GF-D8 (cell line): ENCODE measurements around the gene CRACDL.

Experiments
- DNase-seq: peaks from one replicate; lab custom pipeline; 2025; lab: John Stamatoyannopoulos, UW

CRACDL gene

DNA sequence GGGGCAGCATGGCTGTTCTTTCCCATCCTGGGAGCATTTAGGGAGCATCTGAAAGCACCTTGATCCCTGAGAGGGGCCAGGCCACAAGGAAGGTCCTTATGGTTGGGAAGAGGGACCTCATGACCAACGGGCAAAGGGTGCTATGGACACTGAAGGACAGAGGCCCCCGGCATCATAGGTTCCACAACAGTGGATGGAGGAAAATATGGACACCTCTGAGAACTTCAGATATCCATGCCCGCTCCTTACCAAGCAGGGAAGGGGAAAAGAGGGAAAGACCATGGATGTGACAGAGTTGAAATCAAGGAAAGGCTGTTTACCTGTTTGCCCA is 111.0 kb downstream of the CRACDL start:
- DNase-seq: no peak

- DNase-seq: peak; percentile 68
Observed at GRCh38 chr2:98824256-98825019, 111.6 kb downstream of the CRACDL start.

DNA sequence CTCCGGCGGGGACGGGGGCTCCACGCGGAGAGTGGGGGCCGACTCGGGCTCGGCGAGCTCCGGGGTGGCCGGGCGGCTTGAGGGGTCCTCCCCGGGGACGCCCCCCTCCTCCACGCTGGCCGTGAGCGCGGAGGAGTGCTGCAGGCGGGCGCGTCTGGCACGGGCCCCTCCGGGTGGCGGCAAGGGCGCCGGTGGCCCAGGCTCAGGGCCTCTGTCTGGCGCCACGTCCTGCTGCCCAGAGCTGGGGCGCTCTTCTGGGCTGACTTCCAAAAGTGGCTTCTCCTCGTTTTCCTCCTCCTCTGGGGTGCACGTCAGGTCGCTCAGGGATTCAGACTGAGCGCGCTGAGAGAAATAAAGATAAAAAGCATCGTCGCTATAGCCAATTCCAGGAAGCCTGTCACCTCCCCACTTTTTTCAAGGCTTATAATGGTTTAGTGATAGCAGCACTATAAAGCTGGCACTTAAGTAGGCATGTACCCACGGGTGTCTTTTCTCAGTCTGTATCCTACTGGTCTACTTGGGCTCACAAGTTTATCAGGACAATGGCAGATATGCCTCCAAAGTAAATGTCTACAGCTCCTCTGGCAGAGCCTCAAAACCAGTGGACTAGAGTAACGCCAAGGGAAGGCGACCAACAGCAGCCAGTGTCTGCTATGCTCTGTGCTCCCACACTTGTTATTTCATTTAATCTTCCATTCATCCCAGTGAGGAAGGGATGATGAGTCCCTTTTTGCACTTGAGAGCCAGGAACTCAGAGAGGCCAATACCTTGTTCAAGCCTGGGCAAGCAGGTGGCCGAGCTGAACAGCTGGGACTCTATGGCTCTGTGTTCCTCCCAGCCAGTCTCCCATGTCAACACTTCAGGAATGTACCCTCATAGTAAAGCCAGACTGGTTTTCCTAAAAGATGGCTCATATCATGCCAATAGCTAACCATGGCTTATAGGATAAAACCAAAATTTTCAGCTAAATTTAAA is 112.5 kb downstream of the CRACDL start:
- no peak for DNase-seq

DNA sequence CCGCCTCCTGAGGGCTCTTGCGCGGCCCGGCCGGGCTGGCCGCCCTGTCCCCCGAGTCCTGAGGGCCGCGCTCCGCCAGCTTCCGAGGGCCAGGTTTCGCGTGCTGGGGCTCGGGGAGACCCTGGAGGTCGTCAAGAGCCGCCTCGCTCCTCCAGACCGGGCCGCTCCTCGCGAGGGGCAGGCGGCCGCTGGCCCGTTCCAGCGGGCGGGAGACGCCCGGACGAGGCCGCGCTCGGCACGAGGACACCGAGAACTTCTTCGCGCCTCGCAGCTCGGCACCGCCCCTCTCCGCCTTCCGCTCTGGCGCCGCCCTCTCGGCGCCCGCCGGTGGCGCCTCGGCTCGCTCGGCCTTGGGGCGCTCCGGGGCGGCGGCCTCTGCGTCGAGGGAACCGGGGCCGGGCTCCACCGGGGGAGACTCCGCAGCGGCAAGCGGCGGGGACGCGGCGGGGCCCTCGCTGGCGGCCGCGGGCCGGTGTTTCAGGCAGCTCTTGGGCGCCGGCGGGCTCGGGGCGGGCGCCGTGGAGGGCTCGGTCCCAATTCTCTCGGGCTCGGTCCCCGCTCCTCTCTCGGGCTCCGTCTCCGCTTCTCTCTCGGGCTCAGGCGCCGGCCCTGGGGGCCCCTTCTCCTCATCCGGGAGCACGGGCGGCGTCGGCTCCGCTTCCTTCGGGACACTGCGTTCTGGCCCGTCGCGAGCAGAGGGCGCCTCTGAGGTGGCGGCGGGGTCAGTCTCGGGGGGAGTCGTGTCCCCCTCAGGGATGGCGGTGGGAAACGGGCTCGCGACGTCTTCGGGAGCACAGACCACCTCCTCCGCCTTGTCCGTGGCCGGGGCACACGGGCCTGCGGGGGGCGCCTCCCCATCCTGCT is 113.5 kb downstream of the CRACDL start:
- DNase-seq: no peak

- no peak for DNase-seq
Observed at GRCh38 chr2:98821629-98822135, 114.3 kb downstream of the CRACDL start.

GRCh38 chr2:98819231-98819766 is 116.7 kb downstream of the CRACDL start:
- DNase-seq: no peak

DNA sequence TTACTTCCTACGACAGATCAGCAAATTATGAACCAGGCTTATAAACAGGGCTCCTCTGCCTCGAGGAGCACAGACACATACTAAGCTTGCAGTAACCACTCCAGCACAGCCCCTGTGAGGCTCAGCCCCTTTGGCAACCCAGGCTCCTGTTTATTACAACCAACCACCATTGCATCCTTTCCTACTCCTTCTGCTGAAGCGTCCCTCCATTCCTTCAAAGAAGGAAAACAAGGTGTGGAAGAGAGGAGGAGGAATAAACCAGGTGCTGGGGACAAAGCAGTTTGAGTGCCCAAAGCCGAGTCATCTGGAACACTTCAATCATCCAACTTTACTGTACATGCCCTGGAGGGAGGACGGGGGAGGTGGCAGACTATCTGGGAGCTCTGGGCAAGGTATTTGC is 117.9 kb downstream of the CRACDL start:
- DNase-seq: no peak

GRCh38 chr2:98816281-98816680 is 119.7 kb downstream of the CRACDL start:
- no peak for DNase-seq

GRCh38 chr2:98815795-98816194 is 120.2 kb downstream of the CRACDL start:
- no peak for DNase-seq

- DNase-seq: no peak
Observed at GRCh38 chr2:98811766-98812165, 124.3 kb downstream of the CRACDL start.

DNA sequence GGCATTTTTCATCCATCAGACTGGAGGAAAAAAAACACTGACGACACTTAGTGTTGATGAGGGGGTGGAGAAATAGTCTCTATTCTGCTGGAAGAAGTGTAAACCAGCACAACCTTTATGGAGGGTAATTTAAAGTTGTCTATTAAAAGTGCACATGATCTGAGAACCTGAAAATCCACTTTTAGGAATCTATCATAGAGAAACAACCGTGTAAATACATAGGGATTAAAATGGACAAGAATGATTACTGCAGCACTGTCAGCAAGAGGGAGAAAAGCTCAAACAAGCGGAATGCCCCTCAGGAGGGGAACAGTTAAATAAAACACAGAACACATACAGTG is 125.5 kb downstream of the CRACDL start:
- no peak for DNase-seq

- DNase-seq: no peak
Observed at GRCh38 chr2:98809878-98810587, 126.0 kb downstream of the CRACDL start.

DNA sequence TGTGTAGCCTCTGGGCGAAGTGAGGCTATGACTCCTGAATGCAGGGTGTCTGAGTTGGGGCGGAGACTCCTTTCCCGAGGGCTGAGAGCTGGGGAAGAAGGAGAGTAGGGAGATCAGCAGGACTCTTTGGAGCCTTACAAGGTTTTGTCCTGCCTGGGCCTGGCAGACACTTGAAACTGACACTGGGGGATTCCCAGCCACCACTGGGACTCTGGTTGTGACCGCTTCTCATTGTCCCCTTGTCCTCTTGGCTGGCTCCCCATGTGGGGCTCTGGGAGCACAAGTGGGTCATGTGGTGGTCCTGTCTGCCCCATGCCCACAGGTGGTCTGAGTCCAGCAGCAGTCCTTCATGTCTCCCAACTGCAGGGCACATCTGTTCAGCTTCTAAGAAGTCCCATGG is 126.9 kb downstream of the CRACDL start:
- DNase-seq: no peak

GRCh38 chr2:98808546-98808945 is 127.5 kb downstream of the CRACDL start:
- DNase-seq: no peak

- DNase-seq: no peak
Observed at GRCh38 chr2:98807929-98808328, 128.1 kb downstream of the CRACDL start.

DNA sequence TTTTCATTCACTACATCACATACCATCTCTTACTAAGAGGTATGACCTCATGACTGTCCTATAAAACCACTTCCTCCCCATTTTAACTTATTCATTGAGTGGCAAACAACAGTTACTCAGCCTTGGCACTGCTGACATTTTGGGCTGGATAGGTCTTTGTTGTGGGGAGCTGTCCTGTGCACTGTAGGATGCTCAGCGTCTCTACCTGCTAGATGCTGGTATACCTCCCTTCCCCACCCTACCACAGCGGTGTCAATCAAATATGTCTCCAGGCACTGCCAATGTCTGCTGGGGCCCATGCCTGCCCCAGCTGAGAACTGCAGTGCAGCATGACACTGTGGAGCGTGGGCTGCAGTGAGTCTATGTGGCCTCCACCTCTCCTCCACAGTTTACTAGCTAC is 128.8 kb downstream of the CRACDL start:
- no peak for DNase-seq

- no peak for DNase-seq
Observed at GRCh38 chr2:98806236-98806697, 129.8 kb downstream of the CRACDL start.

- peak; percentile 100 for DNase-seq
Observed at GRCh38 chr2:98805412-98806171, 130.4 kb downstream of the CRACDL start.

DNA sequence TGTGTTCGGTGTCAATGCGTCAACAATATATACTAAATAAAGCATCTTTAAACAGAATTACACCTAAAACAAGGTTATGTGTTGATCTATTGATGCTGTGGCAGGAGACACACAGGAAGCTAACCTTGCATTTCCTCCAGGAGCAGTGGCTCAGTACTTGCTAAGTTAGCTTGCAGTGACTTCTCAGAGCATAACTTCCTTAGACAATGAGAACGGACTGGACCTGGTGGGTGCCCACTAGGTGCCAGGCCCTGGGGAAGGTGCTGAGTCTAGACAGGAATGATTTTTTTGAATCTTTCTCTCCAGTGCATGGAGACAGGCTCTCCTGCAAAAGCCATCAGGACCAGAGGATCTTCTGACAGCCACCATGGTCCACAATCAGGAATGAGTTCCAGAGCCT is 131.3 kb downstream of the CRACDL start:
- DNase-seq: no peak

GRCh38 chr2:98804265-98804650 is 131.8 kb downstream of the CRACDL start:
- no peak for DNase-seq
